ENCODE measurements around the gene NOTCH1. TPM values are rescaled to one million over a fixed set of nuclear protein-coding genes. Genes with fewer than 3 reads are reported as not detected.

The NOTCH1 gene
- total and polyA plus RNA-seq, 2 of the 8 experiments (the other 6 are each of a cell fraction or from before 2014, with no cell fraction given): 6.9 to 55.6 TPM

DNA sequence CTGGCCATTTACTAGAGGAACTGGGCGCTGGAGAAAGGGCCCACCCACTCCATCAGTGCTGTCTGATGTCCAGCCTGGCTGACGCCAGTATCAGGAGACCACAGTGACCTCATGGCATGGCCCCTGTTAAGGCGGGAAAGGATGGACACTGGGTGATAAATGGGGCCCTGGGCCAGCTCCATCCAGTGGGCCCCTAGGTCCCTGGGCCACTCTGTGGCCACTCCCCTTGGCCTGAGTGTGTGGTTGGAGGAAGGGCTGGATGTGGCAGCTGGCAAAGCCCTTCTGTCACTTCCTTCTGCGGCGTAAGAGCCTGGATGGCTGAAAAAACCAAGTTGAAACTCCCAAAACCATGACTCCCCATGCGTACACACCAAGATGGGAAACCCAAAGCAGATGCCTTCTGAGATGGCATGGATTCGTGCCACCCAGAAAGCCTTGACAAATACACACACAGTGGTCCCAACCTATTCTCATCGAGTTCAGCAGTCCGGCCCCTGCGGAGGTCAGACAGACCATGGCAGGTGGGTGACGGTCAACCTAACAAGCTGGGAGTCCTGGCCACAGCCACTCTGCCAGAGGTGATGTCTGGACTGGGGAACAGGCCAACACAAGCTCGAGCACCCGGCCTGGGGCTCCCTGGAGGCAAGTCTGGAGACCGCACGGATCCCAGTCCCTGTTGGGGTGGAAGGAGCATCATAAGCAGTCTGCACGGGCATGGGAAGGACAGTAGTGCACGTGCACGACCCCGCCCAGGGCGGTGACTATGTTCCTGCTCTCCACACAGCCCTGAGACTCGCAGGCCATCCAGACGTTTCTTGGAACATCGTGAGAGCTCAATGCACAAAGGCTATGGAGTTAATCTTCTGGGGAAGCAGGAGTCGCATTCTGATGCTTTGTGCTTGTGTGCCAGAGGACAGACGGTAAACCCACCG is 45.2 kb upstream of the NOTCH1 start (continued):
- TF ChIP-seq POU5F1 (IDR thresholded peaks at IDR 0.05; ENCODE audit: low read depth, low read length) (no peak), NRF1 (IDR thresholded peaks at IDR 0.05; ENCODE audit: low read depth, low read length) (no peak), MAFK (IDR thresholded peaks at IDR 0.05; ENCODE audit: low read depth, low read length) (no peak), BACH1 (IDR thresholded peaks at IDR 0.05; ENCODE audit: low read length) (no peak), CHD7 (IDR thresholded peaks at IDR 0.05; ENCODE audit: insufficient replicate concordance, low read length) (no peak), SP1 (IDR thresholded peaks at IDR 0.05; ENCODE audit: low read depth, low read length) (no peak)
